ENCODE results near the gene CADM1. TPM values are rescaled to one million over a fixed set of nuclear protein-coding genes. Genes with fewer than 3 reads are reported as not detected.

CADM1 gene
- polyA plus RNA-seq, 1 donor (not counting 4 experiments of a cell fraction or from before 2014, with no cell fraction given): 9.5 TPM

GRCh38 chr11:115197433-115197832, 306.8 kb downstream of the CADM1 start:
- H3K27ac ChIP-seq (ENCODE audit: control insufficient read depth, insufficient read depth, low read length): no peak overlapping the region
- no peaks in the 10 kb centered on the region for H3K36me3 ChIP-seq (ENCODE audit: control insufficient read depth in 2 of 2, extremely low read depth in 1 of 2, insufficient read depth in 2 of 2, low read length in 2 of 2)
- H3K9me1 ChIP-seq (ENCODE audit: control insufficient read depth, extremely low read depth, insufficient read depth, low read length): no peaks in the 10 kb centered on the region
- DNase-seq (ENCODE audit: low read depth, low spot score): no peak
- no peaks in the 10 kb centered on the region for H3K27me3 ChIP-seq (ENCODE audit: control insufficient read depth, extremely low read depth, insufficient read depth, low read length)
- dilution Hi-C loops (cut with MboI; ENCODE audit: extremely low pct_ligation_motif_present, low sequenced_read_pairs): no loop called here
- FAIRE-seq: no peak
- no peak overlapping the region for H3K9ac ChIP-seq (ENCODE audit: control insufficient read depth, extremely low read depth, insufficient read depth, low read length)
- H3K9me3 ChIP-seq (ENCODE audit: control insufficient read depth, low read depth, low read length): no peaks in the 10 kb centered on the region
- no peak overlapping the region for H3K4me2 ChIP-seq (ENCODE audit: control insufficient read depth, extremely low read depth, insufficient read depth, low read depth, low read length)
- no peaks in the 10 kb centered on the region for H4K20me1 ChIP-seq (ENCODE audit: control insufficient read depth, extremely low read depth, insufficient read depth, low read length)
- no peak overlapping the region for H2AFZ ChIP-seq (ENCODE audit: control insufficient read depth, low read length)
- TF ChIP-seq CTCF (optimal IDR thresholded peaks at IDR 0.05 in 1 of 3, IDR thresholded peaks at IDR 0.05 in 1 of 3, conservative IDR thresholded peaks at IDR 0.05 in 1 of 3; ENCODE audit: extremely low read depth in 1 of 3, insufficient read depth in 2 of 3, low read length in 3 of 3) (no peak), EZH2 (IDR thresholded peaks at IDR 0.05; ENCODE audit: low read length) (no peak)
- H3K79me2 ChIP-seq (ENCODE audit: control insufficient read depth, insufficient read depth, low read length): no peaks in the 10 kb centered on the region
- H3K4me3 ChIP-seq (ENCODE audit: control insufficient read depth in 2 of 3, extremely low read depth in 1 of 3, insufficient read depth in 2 of 3, low read depth in 1 of 3, low read length in 3 of 3): no peak overlapping the region
- no peaks in the 10 kb centered on the region for H3K4me1 ChIP-seq (ENCODE audit: control insufficient read depth, extremely low read depth, insufficient read depth, low read length)

GRCh38 chr11:115197031-115197430, 307.2 kb downstream of the CADM1 start:
- TF ChIP-seq CTCF (optimal IDR thresholded peaks at IDR 0.05 in 1 of 3, IDR thresholded peaks at IDR 0.05 in 1 of 3, conservative IDR thresholded peaks at IDR 0.05 in 1 of 3; ENCODE audit: extremely low read depth in 1 of 3, insufficient read depth in 2 of 3, low read length in 3 of 3) (no peak), EZH2 (IDR thresholded peaks at IDR 0.05; ENCODE audit: low read length) (no peak)
- H3K9me3 ChIP-seq (ENCODE audit: control insufficient read depth, low read depth, low read length): no peaks in the 10 kb centered on the region
- dilution Hi-C loops (cut with MboI; ENCODE audit: extremely low pct_ligation_motif_present, low sequenced_read_pairs): no loop called here
- no peak overlapping the region for H3K4me3 ChIP-seq (ENCODE audit: control insufficient read depth in 2 of 3, extremely low read depth in 1 of 3, insufficient read depth in 2 of 3, low read depth in 1 of 3, low read length in 3 of 3)
- FAIRE-seq: no peak
- no peak overlapping the region for H3K27ac ChIP-seq (ENCODE audit: control insufficient read depth, insufficient read depth, low read length)
- H3K4me2 ChIP-seq (ENCODE audit: control insufficient read depth, extremely low read depth, insufficient read depth, low read depth, low read length): no peak overlapping the region
- H3K36me3 ChIP-seq (ENCODE audit: control insufficient read depth in 2 of 2, extremely low read depth in 1 of 2, insufficient read depth in 2 of 2, low read length in 2 of 2): no peaks in the 10 kb centered on the region
- H2AFZ ChIP-seq (ENCODE audit: control insufficient read depth, low read length): no peak overlapping the region
- H3K27me3 ChIP-seq (ENCODE audit: control insufficient read depth, extremely low read depth, insufficient read depth, low read length): no peaks in the 10 kb centered on the region
- H3K9me1 ChIP-seq (ENCODE audit: control insufficient read depth, extremely low read depth, insufficient read depth, low read length): no peaks in the 10 kb centered on the region
- no peak overlapping the region for H3K9ac ChIP-seq (ENCODE audit: control insufficient read depth, extremely low read depth, insufficient read depth, low read length)
- no peaks in the 10 kb centered on the region for H3K4me1 ChIP-seq (ENCODE audit: control insufficient read depth, extremely low read depth, insufficient read depth, low read length)
- H3K79me2 ChIP-seq (ENCODE audit: control insufficient read depth, insufficient read depth, low read length): no peaks in the 10 kb centered on the region
- no peak for DNase-seq (ENCODE audit: low read depth, low spot score)
- no peaks in the 10 kb centered on the region for H4K20me1 ChIP-seq (ENCODE audit: control insufficient read depth, extremely low read depth, insufficient read depth, low read length)

Data from keratinocyte (primary cell).